KOPT-K1 (cell line): ENCODE data around the gene EEF1AKMT2.

ENCODE experiments used
- H3K27ac ChIP-seq: fragments of 200-600 bp; sonication (generic); 2 replicates; pipeline ENCODE4 v1.5.1; 2016; ENCODE audit warnings: antibody characterized with exemption, mild to moderate bottlenecking, low read depth, low read length; ENCODE audit not compliant: poor library complexity, severe bottlenecking
- H3K36me3 ChIP-seq: fragments of 200-600 bp; sonication (generic); 2 replicates; pipeline ENCODE4 v1.5.1; 2017; ENCODE audit warnings: antibody characterized with exemption, mild to moderate bottlenecking, low read length, moderate library complexity; ENCODE audit not compliant: insufficient read depth
- H3K9me3 ChIP-seq: fragments of 200-600 bp; sonication (generic); 2 replicates; pipeline ENCODE4 v1.5.1; 2017; ENCODE audit warnings: antibody characterized with exemption, low read length, mild to moderate bottlenecking; ENCODE audit not compliant: insufficient read depth, poor library complexity, severe bottlenecking

Gene EEF1AKMT2

GRCh38 chr10:124709861-124710260 is 81.8 kb downstream of the EEF1AKMT2 start:
- Histone ChIP-seq H3K27ac (no peak overlapping the region), H3K9me3 (no peaks in the 10 kb centered on the region), H3K36me3 (peaks cover 13% of the 10 kb centered on the region; the same call in 1 of the 2 replicates)

- Histone ChIP-seq H3K36me3 (peaks cover 19% of the 10 kb centered on the region; the same call in 1 of the 2 replicates), H3K27ac (peak overlapping the region; percentile 18), H3K9me3 (no peaks in the 10 kb centered on the region)
Observed at GRCh38 chr10:124708922-124709520, 82.7 kb downstream of the EEF1AKMT2 start.

GRCh38 chr10:124708246-124708779 is 83.4 kb downstream of the EEF1AKMT2 start:
- Histone ChIP-seq H3K36me3 (peaks cover 27% of the 10 kb centered on the region; the same call in 1 of the 2 replicates), H3K27ac (peak overlapping the region; percentile 10), H3K9me3 (no peaks in the 10 kb centered on the region)
